ENCODE data around the gene NFATC1.

Gene NFATC1

GRCh38 chr18:79445696-79446561 is 50.2 kb downstream of the NFATC1 start:
- no peak for DNase-seq

- no peak for DNase-seq
Observed at GRCh38 chr18:79446931-79447330, 51.2 kb downstream of the NFATC1 start.

- DNase-seq = no peak
Observed at GRCh38 chr18:79447703-79448367, 52.1 kb downstream of the NFATC1 start.

- no peak for DNase-seq
Observed at GRCh38 chr18:79448621-79449020, 52.9 kb downstream of the NFATC1 start.

- no peak for DNase-seq
Observed at GRCh38 chr18:79449551-79450288, 54.0 kb downstream of the NFATC1 start.

- no peak for DNase-seq
Observed at GRCh38 chr18:79450289-79451080, 54.8 kb downstream of the NFATC1 start.

- DNase-seq = no peak
Observed at GRCh38 chr18:79451237-79452125, 55.8 kb downstream of the NFATC1 start.

- no peak for DNase-seq
Observed at GRCh38 chr18:79452190-79452990, 56.7 kb downstream of the NFATC1 start.

- no peak for DNase-seq
Observed at GRCh38 chr18:79452991-79453645, 57.4 kb downstream of the NFATC1 start.

GRCh38 chr18:79453816-79454735 is 58.3 kb downstream of the NFATC1 start:
- DNase-seq = no peak

GRCh38 chr18:79455261-79455660 is 59.5 kb downstream of the NFATC1 start:
- DNase-seq = no peak

- DNase-seq = no peak
Observed at GRCh38 chr18:79456105-79456980, 60.6 kb downstream of the NFATC1 start.

- no peak for DNase-seq
Observed at GRCh38 chr18:79457239-79457638, 61.5 kb downstream of the NFATC1 start.

GRCh38 chr18:79457652-79458051 is 61.9 kb downstream of the NFATC1 start:
- no peak for DNase-seq

GRCh38 chr18:79458131-79458838 is 62.6 kb downstream of the NFATC1 start:
- no peak for DNase-seq

- no peak for DNase-seq
Observed at GRCh38 chr18:79458917-79459803, 63.4 kb downstream of the NFATC1 start.
